ENCODE results near the gene EML4. TPM values are rescaled to one million over a fixed set of nuclear protein-coding genes. Genes with fewer than 3 reads are reported as not detected.

EML4 gene
- total and polyA plus RNA-seq, 4 donors: 9.6 to 51.9 (median 30.8) TPM

DNA sequence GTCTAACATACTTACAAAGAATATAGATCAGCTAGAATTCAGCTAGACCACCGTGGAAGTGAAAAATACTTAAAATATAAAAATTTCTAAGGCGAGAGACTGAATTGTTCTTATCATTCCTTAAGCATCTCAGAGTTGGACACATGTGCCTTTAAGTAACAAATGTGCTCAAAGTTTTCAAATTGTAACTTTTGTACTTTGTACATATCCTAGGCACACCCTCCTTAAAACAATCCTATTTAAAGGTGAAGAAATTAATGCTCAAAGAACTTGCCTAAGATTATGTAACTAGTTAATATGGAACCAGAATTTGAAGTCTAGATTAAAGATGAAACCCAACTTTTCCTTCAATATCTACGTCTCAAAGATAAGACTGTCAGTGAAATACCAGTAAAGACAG, 74.1 kb downstream of the EML4 start:
- ATAC-seq (ENCODE audit: low FRiP score) (no peak), DNase-seq (no peak)
- 85 to 87% methylated on average over 3 of the region's 3 CpGs for WGBS, 2 donors
- H3K27me3 ChIP-seq (ENCODE audit: control insufficient read depth in 1 of 2, insufficient read depth in 2 of 2, low read length in 1 of 2): no peaks in the 10 kb centered on the region
- H3K9me3 ChIP-seq (ENCODE audit: control insufficient read depth, low read length): no peaks in the 10 kb centered on the region
- peaks cover 0 to 6% of the 10 kb centered on the region in 2 donors for H3K4me1 ChIP-seq (ENCODE audit: control insufficient read depth in 1 of 2, insufficient read depth in 2 of 2, low read length in 2 of 2)
- intact Hi-C loops (cut with DNase I): loop anchor here in 1 of 2 donors (5.0 kb wide), 1 partner anchor 146 kb away; no protein-coding TSS in a partner anchor
- H3K27ac ChIP-seq (ENCODE audit: low read depth in 1 of 2, low read length in 2 of 2): no peak overlapping the region
- peaks cover 0 to 3% of the 10 kb centered on the region in 2 donors for H3K36me3 ChIP-seq (ENCODE audit: control insufficient read depth in 1 of 2, insufficient read depth in 2 of 2, low read length in 1 of 2)
- H3K4me3 ChIP-seq (ENCODE audit: low read length in 2 of 2): no peak overlapping the region

DNA sequence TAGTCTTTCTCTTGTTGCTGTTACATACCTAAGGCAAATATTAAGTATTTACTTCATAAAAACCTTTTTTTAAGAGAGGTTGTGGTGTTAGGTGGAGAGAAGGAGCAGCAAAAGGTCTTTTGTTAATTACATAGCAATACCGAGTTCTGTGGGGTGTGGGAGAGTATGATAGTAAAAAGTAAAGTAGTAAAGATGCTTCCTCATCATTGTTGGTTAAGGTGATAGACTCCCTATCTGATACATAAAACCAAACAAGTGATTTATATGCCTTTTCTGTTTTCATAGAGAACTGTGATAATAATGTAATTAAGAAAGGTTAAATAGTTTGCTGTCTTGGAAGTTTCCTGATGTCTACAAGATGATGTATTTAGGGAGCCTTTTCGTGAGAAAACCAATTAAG, 75.4 kb downstream of the EML4 start:
- intact Hi-C loops (cut with DNase I): loop anchor here in 1 of 2 donors (5.0 kb wide), 1 partner anchor 147 kb away; no protein-coding TSS in a partner anchor
- Histone ChIP-seq H3K27me3 (ENCODE audit: control insufficient read depth in 1 of 2, insufficient read depth in 2 of 2, low read length in 1 of 2) (no peaks in the 10 kb centered on the region), H3K4me1 (ENCODE audit: control insufficient read depth in 1 of 2, insufficient read depth in 2 of 2, low read length in 2 of 2) (peaks cover 0 to 6% of the 10 kb centered on the region in 2 donors), H3K4me3 (ENCODE audit: low read length in 2 of 2) (no peak overlapping the region), H3K27ac (ENCODE audit: low read depth in 1 of 2, low read length in 2 of 2) (no peak overlapping the region), H3K36me3 (ENCODE audit: control insufficient read depth in 1 of 2, insufficient read depth in 2 of 2, low read length in 1 of 2) (peaks cover 0 to 3% of the 10 kb centered on the region in 2 donors), H3K9me3 (ENCODE audit: control insufficient read depth, low read length) (no peaks in the 10 kb centered on the region)
- WGBS, 2 donors: 80 to 81% methylated on average over 2 of the region's 2 CpGs
- DNase-seq: no peak
- no peak for ATAC-seq (ENCODE audit: low FRiP score)

DNA sequence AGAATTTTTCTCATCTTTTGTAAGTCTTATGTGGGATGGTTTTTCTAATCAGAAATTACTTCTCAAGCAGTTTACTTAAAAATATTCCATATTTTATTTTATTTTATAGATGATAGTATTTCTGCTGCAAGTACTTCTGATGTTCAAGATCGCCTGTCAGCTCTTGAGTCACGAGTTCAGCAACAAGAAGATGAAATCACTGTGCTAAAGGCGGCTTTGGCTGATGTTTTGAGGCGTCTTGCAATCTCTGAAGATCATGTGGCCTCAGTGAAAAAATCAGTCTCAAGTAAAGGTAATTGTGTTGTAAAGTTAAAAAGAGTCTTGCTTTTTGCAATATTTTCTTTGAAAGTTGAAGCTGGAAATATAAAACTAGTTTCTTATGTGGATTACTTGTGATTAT, 76.2 kb downstream of the EML4 start:
- DNase-seq (no peak), ATAC-seq (ENCODE audit: low FRiP score) (no peak)
- Histone ChIP-seq H3K4me1 (ENCODE audit: control insufficient read depth in 1 of 2, insufficient read depth in 2 of 2, low read length in 2 of 2) (peaks cover 0 to 6% of the 10 kb centered on the region in 2 donors), H3K36me3 (ENCODE audit: control insufficient read depth in 1 of 2, insufficient read depth in 2 of 2, low read length in 1 of 2) (peaks cover 0 to 3% of the 10 kb centered on the region in 2 donors), H3K4me3 (ENCODE audit: low read length in 2 of 2) (no peak overlapping the region), H3K9me3 (ENCODE audit: control insufficient read depth, low read length) (no peaks in the 10 kb centered on the region), H3K27me3 (ENCODE audit: control insufficient read depth in 1 of 2, insufficient read depth in 2 of 2, low read length in 1 of 2) (no peaks in the 10 kb centered on the region), H3K27ac (ENCODE audit: low read depth in 1 of 2, low read length in 2 of 2) (no peak overlapping the region)
- 83 to 84% methylated on average over 4 of the region's 4 CpGs for WGBS, 2 donors
- intact Hi-C loops (cut with DNase I): no loop called here

DNA sequence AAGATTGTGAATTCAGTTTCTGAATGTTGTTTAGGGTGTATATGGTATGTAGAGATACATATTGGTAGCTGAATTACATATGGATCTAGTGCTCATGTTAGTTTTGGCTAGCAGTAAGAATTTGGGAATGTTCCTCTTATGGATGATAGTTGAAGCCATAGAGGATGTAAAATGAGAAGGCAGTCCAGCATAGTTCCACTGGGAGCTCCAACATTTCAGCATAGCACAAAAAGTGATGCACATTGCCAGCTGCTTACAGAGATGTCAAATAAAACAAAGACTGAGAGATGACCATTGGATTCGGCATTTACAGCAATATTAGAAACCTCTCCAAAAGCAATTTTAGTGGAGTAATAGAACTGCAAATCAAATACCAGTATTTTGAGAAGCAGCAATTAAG, 77.4 kb downstream of the EML4 start:
- Histone ChIP-seq H3K27me3 (ENCODE audit: control insufficient read depth in 1 of 2, insufficient read depth in 2 of 2, low read length in 1 of 2) (no peaks in the 10 kb centered on the region), H3K36me3 (ENCODE audit: control insufficient read depth in 1 of 2, insufficient read depth in 2 of 2, low read length in 1 of 2) (peaks cover 0 to 3% of the 10 kb centered on the region in 2 donors), H3K27ac (ENCODE audit: low read depth in 1 of 2, low read length in 2 of 2) (no peak overlapping the region), H3K9me3 (ENCODE audit: control insufficient read depth, low read length) (no peaks in the 10 kb centered on the region), H3K4me1 (ENCODE audit: control insufficient read depth in 1 of 2, insufficient read depth in 2 of 2, low read length in 2 of 2) (peaks cover 0 to under 1% of the 10 kb centered on the region in 2 donors), H3K4me3 (ENCODE audit: low read length in 2 of 2) (no peak overlapping the region)
- no peak for DNase-seq
- WGBS, 2 donors: 81 to 82% methylated on average over 1 of the region's 1 CpG
- intact Hi-C loops (cut with DNase I): no loop called here
- no peak for ATAC-seq (ENCODE audit: low FRiP score)

DNA sequence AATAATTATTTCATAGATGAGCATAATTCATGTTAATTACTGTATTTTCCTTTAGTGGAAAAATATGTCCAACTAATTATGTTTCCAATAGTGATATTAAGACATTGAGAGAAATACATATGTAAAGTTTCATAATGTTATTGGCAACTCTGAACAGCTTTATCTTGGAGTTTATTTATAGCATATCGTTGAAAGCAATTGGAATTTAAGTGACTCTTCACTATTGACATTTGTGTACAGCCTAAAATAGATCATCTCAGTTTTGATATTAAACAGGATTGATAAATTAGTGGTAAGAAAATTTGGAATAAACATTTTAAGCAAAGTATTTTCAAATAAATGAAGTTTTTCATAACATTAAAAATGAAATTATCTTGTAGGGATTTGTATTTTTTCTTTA, 79.7 kb downstream of the EML4 start:
- intact Hi-C loops (cut with DNase I): no loop called here
- no peaks in the 10 kb centered on the region for H3K9me3 ChIP-seq (ENCODE audit: control insufficient read depth, low read length)
- no peak overlapping the region for H3K27ac ChIP-seq (ENCODE audit: low read depth in 1 of 2, low read length in 2 of 2)
- ATAC-seq (ENCODE audit: low FRiP score): no peak
- no peak overlapping the region for H3K4me3 ChIP-seq (ENCODE audit: low read length in 2 of 2)
- H3K4me1 ChIP-seq (ENCODE audit: control insufficient read depth in 1 of 2, insufficient read depth in 2 of 2, low read length in 2 of 2): no peaks in the 10 kb centered on the region
- 17 to 30% methylated on average over 1 of the region's 1 CpG for WGBS, 2 donors
- H3K27me3 ChIP-seq (ENCODE audit: control insufficient read depth in 1 of 2, insufficient read depth in 2 of 2, low read length in 1 of 2): no peaks in the 10 kb centered on the region
- no peak for DNase-seq
- H3K36me3 ChIP-seq (ENCODE audit: control insufficient read depth in 1 of 2, insufficient read depth in 2 of 2, low read length in 1 of 2): peaks cover 0 to 3% of the 10 kb centered on the region in 2 donors

DNA sequence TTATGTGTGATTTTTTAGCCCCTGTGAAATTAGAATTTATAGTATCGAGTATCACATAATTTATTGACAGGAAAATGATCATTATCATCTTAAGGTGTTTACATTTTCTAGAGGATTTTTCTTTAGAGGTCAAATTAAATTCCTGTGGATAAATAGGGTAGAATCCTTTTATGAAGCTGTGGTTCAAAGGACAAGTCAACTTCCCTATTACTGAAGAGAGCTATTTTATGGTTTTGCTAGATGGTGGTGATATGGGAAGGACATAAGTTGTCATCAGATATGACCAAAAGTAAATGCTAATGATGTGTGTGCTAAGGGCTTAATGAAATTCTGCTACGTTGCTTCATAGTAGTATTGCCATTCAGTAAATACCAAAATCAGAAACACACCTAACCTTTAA, 80.1 kb downstream of the EML4 start:
- 69 to 75% methylated on average over 2 of the region's 2 CpGs for WGBS, 2 donors
- Histone ChIP-seq H3K4me1 (ENCODE audit: control insufficient read depth in 1 of 2, insufficient read depth in 2 of 2, low read length in 2 of 2) (no peaks in the 10 kb centered on the region), H3K27ac (ENCODE audit: low read depth in 1 of 2, low read length in 2 of 2) (no peak overlapping the region), H3K9me3 (ENCODE audit: control insufficient read depth, low read length) (no peaks in the 10 kb centered on the region), H3K27me3 (ENCODE audit: control insufficient read depth in 1 of 2, insufficient read depth in 2 of 2, low read length in 1 of 2) (no peaks in the 10 kb centered on the region), H3K36me3 (ENCODE audit: control insufficient read depth in 1 of 2, insufficient read depth in 2 of 2, low read length in 1 of 2) (peaks cover 0 to 3% of the 10 kb centered on the region in 2 donors), H3K4me3 (ENCODE audit: low read length in 2 of 2) (no peak overlapping the region)
- ATAC-seq (ENCODE audit: low FRiP score) (no peak), DNase-seq (no peak)
- intact Hi-C loops (cut with DNase I): no loop called here

DNA sequence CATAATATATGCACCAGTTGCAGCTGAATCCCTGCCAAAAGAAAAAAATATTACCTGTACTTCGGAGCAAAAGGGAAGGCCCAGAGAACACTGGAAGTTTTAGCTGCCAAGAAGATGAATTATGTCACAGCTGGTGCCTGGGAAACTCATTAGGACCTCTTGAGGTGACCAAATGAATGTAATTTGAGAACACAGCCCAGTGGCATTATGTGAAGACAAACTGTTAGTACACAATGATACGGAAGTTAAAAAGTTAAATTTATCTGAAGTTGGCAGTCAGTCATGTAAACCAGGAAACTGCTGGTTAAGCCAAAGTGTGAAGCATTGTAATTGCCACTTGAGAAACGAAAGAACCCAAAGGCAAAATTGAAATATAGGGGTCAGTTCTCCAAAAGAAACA, 80.7 kb downstream of the EML4 start:
- Histone ChIP-seq H3K36me3 (ENCODE audit: control insufficient read depth in 1 of 2, insufficient read depth in 2 of 2, low read length in 1 of 2) (peaks cover 0 to 3% of the 10 kb centered on the region in 2 donors), H3K4me3 (ENCODE audit: low read length in 2 of 2) (no peak overlapping the region), H3K27ac (ENCODE audit: low read depth in 1 of 2, low read length in 2 of 2) (no peak overlapping the region), H3K27me3 (ENCODE audit: control insufficient read depth in 1 of 2, insufficient read depth in 2 of 2, low read length in 1 of 2) (no peaks in the 10 kb centered on the region), H3K9me3 (ENCODE audit: control insufficient read depth, low read length) (no peaks in the 10 kb centered on the region), H3K4me1 (ENCODE audit: control insufficient read depth in 1 of 2, insufficient read depth in 2 of 2, low read length in 2 of 2) (no peaks in the 10 kb centered on the region)
- 4 to 15% methylated on average over 3 of the region's 3 CpGs for WGBS, 2 donors
- ATAC-seq (ENCODE audit: low FRiP score) (no peak), DNase-seq (no peak)
- intact Hi-C loops (cut with DNase I): no loop called here

DNA sequence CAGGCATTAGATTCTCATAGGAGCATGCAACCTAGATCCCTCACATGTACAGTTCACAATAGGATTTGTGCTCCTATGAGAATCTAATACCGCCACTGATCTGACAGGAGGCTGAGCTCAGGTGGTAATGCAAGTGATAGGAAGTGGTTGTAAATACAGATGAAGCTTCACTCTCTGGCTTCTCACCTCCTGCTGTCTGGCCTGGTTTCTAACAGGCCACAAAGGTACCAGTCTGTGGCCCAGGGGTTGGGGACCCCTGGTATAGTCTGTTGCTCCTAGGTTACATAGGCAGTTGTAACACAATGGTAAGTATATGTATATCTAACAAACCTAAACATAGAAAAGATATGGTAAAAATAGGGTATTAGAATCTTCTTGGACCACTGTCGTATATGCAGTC, 81.8 kb downstream of the EML4 start:
- 98 to 100% methylated on average over 2 of the region's 2 CpGs for WGBS, 2 donors
- intact Hi-C loops (cut with DNase I): no loop called here
- Histone ChIP-seq H3K4me3 (ENCODE audit: low read length in 2 of 2) (no peak overlapping the region), H3K27me3 (ENCODE audit: control insufficient read depth in 1 of 2, insufficient read depth in 2 of 2, low read length in 1 of 2) (no peaks in the 10 kb centered on the region), H3K27ac (ENCODE audit: low read depth in 1 of 2, low read length in 2 of 2) (no peak overlapping the region), H3K4me1 (ENCODE audit: control insufficient read depth in 1 of 2, insufficient read depth in 2 of 2, low read length in 2 of 2) (no peaks in the 10 kb centered on the region), H3K36me3 (ENCODE audit: control insufficient read depth in 1 of 2, insufficient read depth in 2 of 2, low read length in 1 of 2) (peaks cover 0 to 3% of the 10 kb centered on the region in 2 donors), H3K9me3 (ENCODE audit: control insufficient read depth, low read length) (no peaks in the 10 kb centered on the region)
- DNase-seq: no peak
- ATAC-seq (ENCODE audit: low FRiP score): no peak

DNA sequence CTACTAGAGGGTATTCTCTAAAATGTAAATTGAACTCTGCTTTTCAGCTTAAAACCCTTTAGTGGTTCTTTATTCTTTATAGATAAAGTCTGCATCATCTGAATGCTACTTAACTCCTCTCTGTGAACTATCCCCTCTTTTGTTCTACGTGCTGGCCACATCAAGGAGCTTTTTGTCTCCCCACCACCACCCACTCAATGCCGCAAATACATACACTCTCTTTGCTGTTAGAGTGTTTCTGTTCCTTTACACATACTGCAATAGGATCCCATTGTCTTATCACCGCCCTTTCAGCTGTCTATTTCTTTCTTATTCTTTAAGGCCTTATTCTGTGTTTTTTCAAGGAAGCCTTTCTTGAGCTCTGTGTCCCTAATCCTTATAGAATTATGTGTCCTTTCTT, 83.3 kb downstream of the EML4 start:
- intact Hi-C loops (cut with DNase I): no loop called here
- H3K4me1 ChIP-seq (ENCODE audit: control insufficient read depth in 1 of 2, insufficient read depth in 2 of 2, low read length in 2 of 2): no peaks in the 10 kb centered on the region
- no peak overlapping the region for H3K4me3 ChIP-seq (ENCODE audit: low read length in 2 of 2)
- DNase-seq: no peak
- H3K27ac ChIP-seq (ENCODE audit: low read depth in 1 of 2, low read length in 2 of 2): no peak overlapping the region
- H3K36me3 ChIP-seq (ENCODE audit: control insufficient read depth in 1 of 2, insufficient read depth in 2 of 2, low read length in 1 of 2): no peaks in the 10 kb centered on the region
- H3K27me3 ChIP-seq (ENCODE audit: control insufficient read depth in 1 of 2, insufficient read depth in 2 of 2, low read length in 1 of 2): no peaks in the 10 kb centered on the region
- ATAC-seq (ENCODE audit: low FRiP score): no peak
- no peaks in the 10 kb centered on the region for H3K9me3 ChIP-seq (ENCODE audit: control insufficient read depth, low read length)
- 92 to 96% methylated on average over 3 of the region's 3 CpGs for WGBS, 2 donors
